GM10248 (cell line): Measurements from ENCODE around the gene MAML2.

Experiments used
- CTCF ChIA-PET: fragments of 300-600 bp; sonication (Branson Sonifier 250); formaldehyde crosslinking; extraction: SDS; loops from one replicate; lab custom pipeline; 2021; ENCODE audit warnings: antibody characterized with exemption; lab: Yijun Ruan, JAX
- POLR2A ChIA-PET: fragments of 350-650 bp; sonication (Branson Sonifier 250); formaldehyde crosslinking; extraction: SDS; loops from one replicate; lab custom pipeline; 2020; ENCODE audit warnings: antibody characterized with exemption; lab: Yijun Ruan, JAX
- DNase-seq: peaks from one replicate; pipeline ENCODE4 v3.0.0; 2012; ENCODE audit errors: extremely low spot score
- TF ChIP-seq, protein P1 (sequence below): IDR thresholded peaks from 2 replicates; pipeline ENCODE4 v1.5.1; 2012; ENCODE audit warnings: mild to moderate bottlenecking, low read depth; ENCODE audit errors: extremely low read depth, missing control alignments, control extremely low read depth

The MAML2 gene

GRCh38 chr11:96199563-96200025 is 143.4 kb downstream of the MAML2 start:
- ChIA-PET CTCF (interaction anchor here (1.0 to 1.7 kb wide), 2 partner anchors 142 to 144 kb away, joined by 3 to 6 read pairs; partner anchors contain the start of gene MAML2), POLR2A (no interaction called here)
- no peak for DNase-seq
- TF ChIP-seq, protein P1, sequence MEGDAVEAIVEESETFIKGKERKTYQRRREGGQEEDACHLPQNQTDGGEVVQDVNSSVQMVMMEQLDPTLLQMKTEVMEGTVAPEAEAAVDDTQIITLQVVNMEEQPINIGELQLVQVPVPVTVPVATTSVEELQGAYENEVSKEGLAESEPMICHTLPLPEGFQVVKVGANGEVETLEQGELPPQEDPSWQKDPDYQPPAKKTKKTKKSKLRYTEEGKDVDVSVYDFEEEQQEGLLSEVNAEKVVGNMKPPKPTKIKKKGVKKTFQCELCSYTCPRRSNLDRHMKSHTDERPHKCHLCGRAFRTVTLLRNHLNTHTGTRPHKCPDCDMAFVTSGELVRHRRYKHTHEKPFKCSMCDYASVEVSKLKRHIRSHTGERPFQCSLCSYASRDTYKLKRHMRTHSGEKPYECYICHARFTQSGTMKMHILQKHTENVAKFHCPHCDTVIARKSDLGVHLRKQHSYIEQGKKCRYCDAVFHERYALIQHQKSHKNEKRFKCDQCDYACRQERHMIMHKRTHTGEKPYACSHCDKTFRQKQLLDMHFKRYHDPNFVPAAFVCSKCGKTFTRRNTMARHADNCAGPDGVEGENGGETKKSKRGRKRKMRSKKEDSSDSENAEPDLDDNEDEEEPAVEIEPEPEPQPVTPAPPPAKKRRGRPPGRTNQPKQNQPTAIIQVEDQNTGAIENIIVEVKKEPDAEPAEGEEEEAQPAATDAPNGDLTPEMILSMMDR = no peak

DNA sequence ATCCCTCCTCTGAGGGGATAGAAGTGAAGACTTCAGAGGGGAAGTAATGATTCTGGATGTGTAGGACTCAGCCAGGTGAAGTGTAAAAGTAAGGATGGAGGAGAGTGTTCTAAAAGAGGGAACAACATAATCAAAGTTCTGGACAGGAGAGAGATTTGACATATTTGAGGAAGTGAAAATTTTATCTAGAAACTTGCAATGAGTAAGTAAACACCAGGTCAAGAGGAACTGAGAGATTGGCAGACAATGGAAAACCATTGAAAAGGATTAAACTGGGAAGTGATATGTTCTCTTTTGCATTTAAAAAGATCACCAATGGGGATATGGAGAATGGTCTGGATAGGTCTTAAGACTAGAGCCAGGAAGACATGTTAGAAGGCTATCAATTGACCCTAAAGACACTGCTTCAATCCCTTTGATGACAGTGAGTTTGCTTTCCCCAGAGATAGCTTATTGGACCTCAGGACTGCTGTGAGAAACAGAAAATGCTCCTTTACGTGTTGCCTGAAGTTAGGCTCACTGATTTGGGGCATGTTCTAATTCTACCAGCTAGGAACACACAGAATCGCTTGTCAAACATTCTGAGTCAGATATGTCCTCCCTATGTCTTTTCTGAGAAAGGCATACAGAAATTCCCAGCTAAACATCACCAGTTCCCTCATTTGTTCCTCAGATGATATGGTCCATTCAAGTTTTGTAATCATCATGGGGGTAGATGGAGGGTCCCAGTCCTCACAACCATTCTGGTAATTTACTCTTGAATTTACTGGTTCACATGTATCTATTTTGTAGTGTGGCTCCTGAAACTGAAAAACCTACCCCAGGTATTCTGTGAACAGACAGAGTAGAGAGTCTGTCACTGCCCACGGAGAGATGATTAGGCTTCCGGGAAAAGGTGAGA is 144.9 kb downstream of the MAML2 start:
- POLR2A ChIA-PET = no interaction called here

GRCh38 chr11:96197103-96197502 is 145.9 kb downstream of the MAML2 start:
- TF ChIP-seq, protein P1 = no peak
- no peak for DNase-seq
- CTCF ChIA-PET = interaction anchor here (0.6 to 2.0 kb wide), 3 partner anchors 14 to 145 kb away, joined by 3 to 6 read pairs (median 4); partner anchors contain the start of gene MAML2
- POLR2A ChIA-PET = no interaction called here

More for the DNA sequence above, 144.9 kb downstream of the MAML2 start:
- peak; percentile 29 for DNase-seq
- TF ChIP-seq, protein P1 = no peak
- CTCF ChIA-PET = interaction anchor here (0.6 to 2.0 kb wide), 5 partner anchors 11 to 144 kb away, joined by 3 to 6 read pairs (median 3); partner anchors contain the start of gene MAML2

DNA sequence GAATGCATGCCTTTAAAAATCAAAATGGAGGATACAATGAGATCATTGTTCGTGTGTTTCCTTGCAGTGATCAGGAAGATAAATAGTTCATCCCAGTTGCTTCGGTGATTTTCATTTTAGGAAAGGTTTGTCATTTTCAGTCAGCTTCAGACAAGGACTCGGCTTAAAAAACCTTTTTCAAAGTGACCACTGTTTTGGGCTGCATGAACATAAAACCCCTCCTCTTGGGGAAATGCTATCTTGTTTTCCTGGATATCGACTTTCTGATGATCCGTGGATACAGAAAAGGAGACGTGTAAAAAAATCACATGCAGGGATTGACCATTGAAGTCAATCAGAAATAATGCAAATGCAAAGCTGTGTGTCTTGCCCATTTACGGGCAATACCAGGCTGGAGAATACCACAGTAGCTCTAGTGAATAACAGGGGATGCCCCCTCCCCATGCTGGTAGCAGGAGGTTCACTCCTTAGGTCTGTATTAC is 146.8 kb downstream of the MAML2 start:
- TF ChIP-seq, protein P1 = no peak
- no peak for DNase-seq
- POLR2A ChIA-PET = no interaction called here
- CTCF ChIA-PET = no interaction called here

- ChIA-PET CTCF (no interaction called here), POLR2A (no interaction called here)
- DNase-seq = no peak
- TF ChIP-seq, protein P1 = no peak
These were observed 147.3 kb downstream of the MAML2 start for GRCh38 chr11:96195671-96196070.

- DNase-seq = no peak
- CTCF ChIA-PET = interaction anchor here (1.5 to 1.7 kb wide), 3 partner anchors 12 to 42 kb away, joined by 3 to 5 read pairs (median 3); no protein-coding TSS in a partner anchor
- TF ChIP-seq, protein P1 = no peak
These were observed 148.2 kb downstream of the MAML2 start for GRCh38 chr11:96194581-96195374.

More at GRCh38 chr11:96194581-96195374, 148.2 kb downstream of the MAML2 start:
- POLR2A ChIA-PET = no interaction called here
